Measurements from ENCODE around the gene EXOC3. TPM values are rescaled to one million over a fixed set of nuclear protein-coding genes. Genes with fewer than 3 reads are reported as not detected.

EXOC3 gene
- total and polyA plus RNA-seq, 10 of the 15 experiments (the other 5 are each of a cell fraction or from before 2014, with no cell fraction given), result 1.6 to 53.0 (median 27.9) TPM

DNA sequence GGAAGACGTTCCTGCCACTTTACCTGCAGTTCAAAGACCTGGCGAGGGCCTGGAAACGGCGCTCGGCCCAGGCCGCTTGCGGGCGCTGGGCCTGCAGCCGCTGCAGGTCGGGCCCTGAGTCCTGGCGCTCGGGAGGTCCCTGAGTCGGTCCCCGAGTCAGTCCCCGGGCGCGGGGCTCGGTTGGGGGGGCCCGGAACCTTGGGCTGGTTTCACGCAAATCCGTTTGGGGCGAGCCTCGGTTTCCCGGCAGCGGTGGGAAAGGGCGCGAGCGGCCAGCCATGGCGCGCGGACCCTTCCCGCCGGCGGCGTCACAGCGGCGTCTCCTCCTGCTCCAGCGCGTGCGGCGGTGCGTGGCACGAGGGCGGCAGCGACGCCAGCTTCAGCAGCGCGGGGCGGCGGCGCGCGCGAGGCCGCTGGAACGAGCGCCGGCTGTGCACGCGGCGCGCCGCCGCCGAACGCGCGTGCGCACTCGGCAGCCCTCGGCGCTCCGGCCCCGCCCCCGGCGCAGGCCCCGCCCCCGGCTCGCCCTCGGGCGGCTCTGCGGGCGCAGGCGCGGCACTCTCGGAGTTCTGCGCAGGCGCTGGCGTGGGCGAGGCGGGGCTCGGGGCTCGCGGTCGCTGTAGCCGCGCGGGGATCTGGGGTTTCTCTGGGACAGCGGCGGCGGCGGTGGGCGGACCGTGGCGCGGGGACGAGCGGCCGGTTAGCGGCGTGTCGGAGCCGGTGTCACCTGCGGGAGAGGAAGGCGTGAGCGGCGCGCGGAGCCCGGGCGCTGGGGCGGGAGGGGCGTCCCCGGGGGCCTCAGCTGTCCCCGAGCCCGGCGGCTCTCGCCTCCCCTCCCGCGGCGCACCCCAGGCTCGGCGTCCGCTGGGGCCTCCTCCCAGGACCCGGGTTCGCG is 29.9 kb downstream of the EXOC3 start:
- RAD21 ChIA-PET (ENCODE audit: unreplicated experiment), result interaction anchor here (0.8 to 2.7 kb wide), 6 partner anchors 13 to 188 kb away, joined by 3 to 18 read pairs (median 4); no protein-coding TSS in a partner anchor
- CTCF ChIA-PET, result interaction anchor here (2.5 to 5.4 kb wide), 2 partner anchors 27 to 156 kb away, joined by 12 to 46 read pairs; no protein-coding TSS in a partner anchor
- H3K27ac ChIP-seq (ENCODE audit: control insufficient read depth, insufficient read depth), result peak overlapping the region; percentile 72
- peaks cover 21% of the 10 kb centered on the region for H3K79me2 ChIP-seq (ENCODE audit: control insufficient read depth, insufficient read depth, low read length)
- intact Hi-C loops (cut with micrococcal nuclease; ENCODE audit: unreplicated experiment), result loop anchor here (10.0 kb wide), 1 partner anchor 142 kb away; the partner anchor contains the start of gene CEP72
- POLR2A ChIA-PET, result interaction anchor here (0.7 to 2.9 kb wide), 7 partner anchors 13 to 254 kb away, joined by 3 to 17 read pairs (median 4); no protein-coding TSS in a partner anchor
- peaks cover 4% of the 10 kb centered on the region for H3K4me1 ChIP-seq (ENCODE audit: control insufficient read depth, insufficient read depth, low read length)
- H4K20me1 ChIP-seq (ENCODE audit: control insufficient read depth, insufficient read depth), result no peaks in the 10 kb centered on the region
- in situ Hi-C loops (cut with MboI), result no loop called here
- ATAC-seq (peak; percentile 80), FAIRE-seq (peak; percentile 81), DNase-seq (ENCODE audit: low read depth, low spot score) (no peak)
- BruUV-seq (replicated peaks), result no TSS peak
- 1% methylated on average over 88 of the region's 137 CpGs for WGBS (ENCODE audit: insufficient coverage, insufficient replicate concordance, low lambda C conversion rate, missing lambda C conversion rate)
- SMC1A ChIA-PET (ENCODE audit: uncharacterized antibody, unreplicated experiment), result interaction anchor here (0.9 to 1.4 kb wide), 6 partner anchors 11 to 170 kb away, joined by 3 to 6 read pairs (median 3); no protein-coding TSS in a partner anchor
- peak overlapping the region; percentile 77 for H2AFZ ChIP-seq (ENCODE audit: control insufficient read depth, low read depth, low read length)
- no peaks in the 10 kb centered on the region for H3K27me3 ChIP-seq (replicated peaks in 1 of 2; ENCODE audit: control insufficient read depth in 2 of 2, insufficient read depth in 2 of 2, low read length in 1 of 2)
- no peaks in the 10 kb centered on the region for H3K9me3 ChIP-seq (replicated peaks; ENCODE audit: control insufficient read depth, insufficient read depth, low read length)
- no peaks in the 10 kb centered on the region; a peak in 1 of 4 replicates for H3K36me3 ChIP-seq (ENCODE audit: control insufficient read depth in 2 of 2, insufficient read depth in 2 of 2, low read length in 1 of 2)
- peak overlapping the region; percentile 89 for H3K4me2 ChIP-seq (ENCODE audit: control insufficient read depth, insufficient read depth)
- H3K4me3 ChIP-seq, result peak overlapping the region; percentile 97
- H3K9ac ChIP-seq (ENCODE audit: control insufficient read depth, insufficient read depth, low read length), result peak overlapping the region; percentile 93
- TF ChIP-seq EP300 (IDR thresholded peaks at IDR 0.05; ENCODE audit: borderline replicate concordance in 1 of 2, control insufficient read depth in 1 of 2, low read depth in 2 of 2, low read length in 2 of 2), result no peak
- TF ChIP-seq, protein P1, sequence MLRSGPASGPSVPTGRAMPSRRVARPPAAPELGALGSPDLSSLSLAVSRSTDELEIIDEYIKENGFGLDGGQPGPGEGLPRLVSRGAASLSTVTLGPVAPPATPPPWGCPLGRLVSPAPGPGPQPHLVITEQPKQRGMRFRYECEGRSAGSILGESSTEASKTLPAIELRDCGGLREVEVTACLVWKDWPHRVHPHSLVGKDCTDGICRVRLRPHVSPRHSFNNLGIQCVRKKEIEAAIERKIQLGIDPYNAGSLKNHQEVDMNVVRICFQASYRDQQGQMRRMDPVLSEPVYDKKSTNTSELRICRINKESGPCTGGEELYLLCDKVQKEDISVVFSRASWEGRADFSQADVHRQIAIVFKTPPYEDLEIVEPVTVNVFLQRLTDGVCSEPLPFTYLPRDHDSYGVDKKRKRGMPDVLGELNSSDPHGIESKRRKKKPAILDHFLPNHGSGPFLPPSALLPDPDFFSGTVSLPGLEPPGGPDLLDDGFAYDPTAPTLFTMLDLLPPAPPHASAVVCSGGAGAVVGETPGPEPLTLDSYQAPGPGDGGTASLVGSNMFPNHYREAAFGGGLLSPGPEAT (IDR thresholded peaks at IDR 0.05; ENCODE audit: low read depth), result peak; percentile 21; the same call in 1 of the 2 replicates
- TF ChIP-seq HDAC6 (IDR thresholded peaks at IDR 0.05; ENCODE audit: unreplicated experiment), result no peak
- TF ChIP-seq ZBED1 (IDR thresholded peaks at IDR 0.05; ENCODE audit: borderline replicate concordance), result no peak
- no peak for TF ChIP-seq ZNF384 (IDR thresholded peaks at IDR 0.05; ENCODE audit: borderline replicate concordance, low read depth, low read length)
- no peak for TF ChIP-seq FOXK2 (IDR thresholded peaks at IDR 0.05)
- TF ChIP-seq, protein P2, sequence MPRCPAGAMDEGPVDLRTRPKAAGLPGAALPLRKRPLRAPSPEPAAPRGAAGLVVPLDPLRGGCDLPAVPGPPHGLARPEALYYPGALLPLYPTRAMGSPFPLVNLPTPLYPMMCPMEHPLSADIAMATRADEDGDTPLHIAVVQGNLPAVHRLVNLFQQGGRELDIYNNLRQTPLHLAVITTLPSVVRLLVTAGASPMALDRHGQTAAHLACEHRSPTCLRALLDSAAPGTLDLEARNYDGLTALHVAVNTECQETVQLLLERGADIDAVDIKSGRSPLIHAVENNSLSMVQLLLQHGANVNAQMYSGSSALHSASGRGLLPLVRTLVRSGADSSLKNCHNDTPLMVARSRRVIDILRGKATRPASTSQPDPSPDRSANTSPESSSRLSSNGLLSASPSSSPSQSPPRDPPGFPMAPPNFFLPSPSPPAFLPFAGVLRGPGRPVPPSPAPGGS (IDR thresholded peaks at IDR 0.05; ENCODE audit: borderline replicate concordance, insufficient read depth, low read depth, low read length, poor library complexity, severe bottlenecking), result no peak
- TF ChIP-seq BMI1 (IDR thresholded peaks at IDR 0.05; ENCODE audit: borderline replicate concordance), result no peak
- no peak for TF ChIP-seq CREM (IDR thresholded peaks at IDR 0.05; ENCODE audit: low read depth)
- peak; percentile 70 for TF ChIP-seq BACH1 (IDR thresholded peaks at IDR 0.05; ENCODE audit: borderline replicate concordance)
- TF ChIP-seq ZNF207 (IDR thresholded peaks at IDR 0.05; ENCODE audit: borderline replicate concordance), result 0 out of 2 replicates have a peak, but pooled peaks have one; percentile 40
- TF ChIP-seq EZH2 (IDR thresholded peaks at IDR 0.05; ENCODE audit: borderline replicate concordance, control insufficient read depth, low read depth, low read length), result no peak
- 0 out of 2 replicates have a peak, but pooled peaks have one; percentile 30 for TF ChIP-seq SIN3A (IDR thresholded peaks at IDR 0.05; ENCODE audit: low read depth, low read length)
- TF ChIP-seq PAX8 (IDR thresholded peaks at IDR 0.05), result no peak
- TF ChIP-seq TARDBP (IDR thresholded peaks at IDR 0.05; ENCODE audit: borderline replicate concordance), result no peak
- 0 out of 2 replicates have a peak, but pooled peaks have one; percentile 34 for TF ChIP-seq TCF12 (IDR thresholded peaks at IDR 0.05; ENCODE audit: low read depth, low read length)
- TF ChIP-seq EGR1 (IDR thresholded peaks at IDR 0.05; ENCODE audit: borderline replicate concordance in 1 of 2, low read depth in 2 of 2, low read length in 2 of 2), result peak in 1 of 2 experiments; percentile 87; a peak in 2 of 3 replicates
- TF ChIP-seq RFX5 (IDR thresholded peaks at IDR 0.05; ENCODE audit: low read depth, low read length), result no peak
